Measurements from ENCODE around the gene RIMKLB. TPM values are rescaled to one million over a fixed set of nuclear protein-coding genes. Genes with fewer than 3 reads are reported as not detected.
"Not testable (repeated sequence)": the region's sequence is repeated elsewhere in the genome, so short reads cannot be mapped to it uniquely, and the experiment has no call there.

The RIMKLB gene
- polyA plus RNA-seq, 1 donor: 140 TPM

DNA sequence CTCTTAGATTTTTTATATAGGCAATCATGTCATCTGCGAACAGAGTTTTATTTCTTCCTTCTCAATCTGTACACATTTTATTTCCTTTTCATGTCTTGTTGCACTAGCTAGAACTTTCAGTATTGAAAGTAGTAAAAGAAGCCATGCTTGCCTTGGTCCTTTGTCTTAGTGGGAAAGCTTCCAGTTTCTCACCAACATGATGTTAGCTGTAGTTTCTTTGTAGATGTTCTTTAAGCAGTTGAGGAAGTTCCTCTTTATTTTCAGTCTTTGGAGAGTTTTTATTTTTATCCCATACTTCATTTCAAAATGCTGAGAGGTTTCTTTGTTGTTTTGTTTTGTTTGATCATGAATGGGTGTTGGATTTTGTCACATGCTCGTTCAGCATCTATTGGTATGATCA lies 12.7 kb upstream of the RIMKLB start:
- no peak for DNase-seq

DNA sequence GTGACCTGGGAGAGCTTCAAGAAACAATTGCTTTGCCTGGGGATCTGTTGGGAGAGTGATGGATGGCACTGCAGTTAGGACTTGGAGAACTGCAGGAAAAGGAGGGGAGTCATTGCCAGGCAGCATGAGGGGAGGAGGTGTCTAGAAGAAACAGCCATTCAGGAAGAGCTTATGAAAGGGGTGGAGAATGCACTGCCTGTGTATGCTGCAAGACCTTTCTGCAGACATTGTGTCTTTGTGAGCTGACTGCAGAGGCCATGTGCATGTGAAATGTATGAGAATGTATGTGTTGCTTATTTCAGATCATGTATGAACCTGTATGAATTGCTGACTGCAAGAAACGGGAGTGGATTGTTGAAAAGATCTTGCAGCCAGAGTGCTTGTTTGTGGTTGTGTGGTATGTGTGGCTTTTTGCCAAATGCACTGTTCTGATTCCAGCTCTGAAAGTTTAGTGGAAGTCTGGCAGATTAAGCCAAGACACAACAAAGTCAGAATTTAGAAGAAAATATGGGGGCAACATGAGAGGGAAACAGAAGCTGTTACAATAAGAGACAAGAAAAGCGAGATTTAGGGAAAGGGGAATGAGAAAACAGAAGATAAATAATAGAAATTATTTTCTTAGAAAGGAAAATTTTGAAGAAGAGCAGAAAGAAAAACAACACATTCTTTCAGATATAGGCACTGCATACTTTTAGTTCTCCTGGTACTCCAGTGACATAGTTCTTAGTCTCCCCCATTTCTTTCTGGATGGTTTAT lies 9.8 kb upstream of the RIMKLB start:
- DNase-seq: peak; percentile 85

DNA sequence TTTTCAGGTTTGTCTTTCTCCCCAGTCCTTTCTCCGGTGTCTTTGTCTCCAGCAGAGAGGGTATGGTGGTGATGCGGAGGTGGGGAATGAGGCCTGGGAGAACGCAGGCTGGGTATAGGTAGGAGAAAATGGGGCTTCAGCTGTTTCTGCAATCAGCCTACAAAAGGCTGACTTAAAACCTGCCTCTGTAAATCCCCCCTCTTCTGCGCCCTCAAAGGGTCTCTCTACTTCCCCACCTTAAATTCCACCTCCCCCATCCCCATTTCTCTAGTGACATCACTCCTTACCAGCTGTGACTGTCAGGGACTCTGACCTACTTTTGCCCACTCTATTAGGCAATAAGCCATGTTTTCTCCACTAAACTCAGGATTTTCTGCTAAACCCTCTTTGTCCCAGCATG lies 8.1 kb upstream of the RIMKLB start:
- DNase-seq: no peak

DNA sequence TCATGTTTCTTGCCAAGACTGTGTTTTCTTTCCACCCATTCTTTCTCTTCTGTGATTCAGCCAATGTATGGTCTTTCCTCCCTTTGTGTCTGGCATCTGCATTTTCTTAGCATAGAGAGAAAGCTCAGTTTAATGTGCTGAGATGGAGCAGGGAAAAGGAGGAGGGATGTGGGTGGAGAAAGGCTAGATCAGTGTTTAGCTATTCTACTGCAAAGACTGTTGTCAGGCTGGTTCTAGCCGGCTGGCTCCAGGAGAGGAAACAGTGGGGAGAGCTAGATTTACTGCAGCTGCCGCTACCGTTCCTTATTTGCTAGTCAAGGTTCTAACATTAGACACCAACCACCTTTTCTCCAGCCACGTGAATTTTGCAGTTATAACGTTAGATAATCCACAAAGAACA lies 5.2 kb upstream of the RIMKLB start:
- peak; percentile 90 for DNase-seq

DNA sequence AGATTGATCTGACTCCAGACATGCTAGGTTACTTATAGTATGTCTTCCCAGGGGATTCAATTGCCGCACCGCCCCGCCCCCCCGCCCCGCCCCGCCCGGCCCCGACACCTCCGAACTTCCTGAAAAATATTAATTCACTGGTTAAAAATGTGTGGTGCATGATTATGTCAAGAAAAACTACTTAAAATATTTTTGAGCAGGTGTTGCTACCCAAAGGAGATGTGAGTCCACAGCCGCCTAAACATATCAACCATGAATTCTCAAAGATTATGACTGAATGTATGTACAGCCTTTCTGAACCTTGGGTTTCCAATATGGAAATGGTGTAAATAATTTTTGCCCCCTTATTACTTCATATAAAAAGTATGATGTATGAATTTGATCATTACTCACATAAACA lies 2.7 kb upstream of the RIMKLB start:
- no peak for DNase-seq

DNA sequence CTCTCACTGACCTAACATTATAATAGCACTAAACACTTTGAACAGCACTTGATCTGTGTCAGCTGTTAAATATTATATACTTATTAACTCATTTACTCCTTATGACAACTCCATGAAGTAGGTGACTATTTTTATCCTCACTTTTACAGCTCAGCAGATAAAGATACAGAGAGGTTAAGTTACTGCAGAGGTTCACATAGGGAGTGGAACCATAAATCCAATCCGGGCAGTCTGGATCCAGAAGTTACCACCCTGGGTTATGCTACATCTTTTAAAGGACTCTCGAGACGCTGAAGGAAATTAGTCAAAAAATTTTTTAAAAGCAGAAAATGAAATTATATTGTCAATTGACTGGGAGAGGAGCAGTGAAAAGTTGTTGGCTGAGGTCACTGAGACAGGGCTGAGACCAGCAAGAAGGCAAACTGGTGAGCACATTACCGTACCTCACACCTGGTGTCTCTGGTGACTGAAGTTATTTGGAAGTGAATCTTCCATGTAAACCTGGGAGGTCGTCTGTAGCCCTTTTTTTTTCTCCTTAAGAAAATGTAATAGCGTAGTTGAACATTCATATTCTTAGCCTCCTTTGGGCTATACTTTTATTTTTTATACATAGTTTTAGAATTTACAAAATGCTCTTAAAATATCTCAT lies 1.2 kb upstream of the RIMKLB start:
- peak; percentile 33 for DNase-seq

DNA sequence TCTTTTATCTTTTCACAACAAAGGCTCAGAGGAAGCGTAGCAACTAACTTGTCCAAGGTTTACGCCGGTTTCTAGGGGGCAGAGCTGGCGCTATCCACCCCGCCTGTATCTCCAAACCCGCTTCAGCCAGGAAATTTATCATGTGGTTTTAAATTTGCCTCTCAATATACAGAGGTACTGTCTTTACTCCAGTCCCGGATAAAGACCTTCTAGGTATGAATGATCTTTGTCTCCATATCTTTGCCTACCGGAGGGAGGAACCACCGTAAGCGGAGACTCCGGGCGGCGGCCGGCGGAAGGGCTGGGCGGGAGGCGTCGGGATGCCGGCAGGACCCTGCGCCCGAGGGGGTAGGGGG lies 693 bp upstream of the RIMKLB start:
- peak; percentile 49 for DNase-seq

DNA sequence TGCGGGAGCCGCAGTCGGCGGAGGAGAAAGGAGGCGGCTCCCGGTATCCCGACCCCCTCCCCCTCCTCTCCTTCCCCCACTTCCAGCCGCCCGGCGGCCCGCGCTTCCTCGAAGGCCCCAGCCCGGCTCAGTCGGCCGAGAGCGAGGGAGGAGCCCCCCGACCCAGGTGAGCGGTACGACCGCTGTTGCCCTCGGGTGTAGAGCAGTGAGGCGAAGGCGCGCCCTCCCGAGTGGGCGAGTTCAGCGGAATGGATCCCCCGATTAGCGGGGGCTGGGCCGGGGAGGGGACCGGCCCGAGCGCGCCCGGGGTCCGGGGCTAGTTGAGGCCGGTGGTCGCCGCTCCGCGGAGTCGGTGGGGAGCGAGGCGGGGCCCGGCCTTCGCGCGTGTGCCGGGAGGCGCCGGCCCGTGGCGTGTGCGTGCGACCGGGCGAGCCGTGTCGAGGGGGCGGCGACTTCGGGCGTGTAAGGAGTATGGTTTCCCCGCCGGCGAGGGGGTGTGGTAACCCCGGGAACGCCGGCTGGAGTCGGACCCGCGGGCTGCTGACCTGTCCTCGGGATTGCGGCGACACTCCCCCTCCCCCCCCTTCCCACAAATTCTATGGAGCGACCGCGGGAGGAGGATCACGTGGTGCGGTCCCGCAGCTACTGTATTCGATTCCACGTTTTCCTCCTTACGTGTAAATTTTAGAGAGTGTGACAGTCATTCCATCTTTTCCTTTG lies 501 bp downstream of the RIMKLB start:
- peak; percentile 38 for DNase-seq

DNA sequence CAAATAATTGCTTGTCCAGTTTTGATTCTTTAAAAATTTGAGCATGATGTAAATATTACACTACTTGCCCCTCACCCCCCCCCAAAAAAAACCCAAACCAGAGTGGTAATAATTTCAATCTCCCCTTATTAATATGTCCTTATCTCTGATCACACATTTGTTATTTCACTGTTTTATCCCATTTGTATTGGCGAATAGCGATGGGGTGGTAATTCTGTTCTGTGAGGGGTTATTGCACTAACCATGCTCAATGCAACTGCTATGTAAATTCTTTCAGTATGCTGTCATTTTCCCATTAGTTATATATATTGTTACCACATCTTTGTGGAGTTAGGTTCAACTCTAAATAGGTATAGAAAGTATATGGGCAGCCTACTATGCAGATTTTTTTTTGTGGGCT lies 1.1 kb downstream of the RIMKLB start:
- DNase-seq: no peak

DNA sequence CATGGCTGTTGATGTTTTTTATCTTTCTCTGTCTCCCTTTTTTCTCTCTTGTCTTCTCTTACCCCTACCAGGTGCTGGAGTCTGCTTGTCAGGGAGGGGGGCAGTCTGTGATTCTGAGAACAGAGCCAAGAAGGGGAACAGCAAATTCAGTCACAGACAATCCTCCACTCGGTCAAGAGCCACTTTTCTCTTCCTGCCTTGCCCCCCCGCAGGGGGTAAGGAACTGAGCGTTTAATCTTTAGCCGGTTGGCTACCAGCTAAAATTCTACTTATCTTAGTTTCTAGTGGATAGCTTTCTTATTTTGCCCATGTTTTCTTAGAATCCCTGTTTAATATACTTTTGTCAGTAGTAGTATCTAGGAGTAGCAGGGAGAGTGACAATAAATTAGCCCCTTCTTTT lies 1.9 kb downstream of the RIMKLB start:
- no peak for DNase-seq

DNA sequence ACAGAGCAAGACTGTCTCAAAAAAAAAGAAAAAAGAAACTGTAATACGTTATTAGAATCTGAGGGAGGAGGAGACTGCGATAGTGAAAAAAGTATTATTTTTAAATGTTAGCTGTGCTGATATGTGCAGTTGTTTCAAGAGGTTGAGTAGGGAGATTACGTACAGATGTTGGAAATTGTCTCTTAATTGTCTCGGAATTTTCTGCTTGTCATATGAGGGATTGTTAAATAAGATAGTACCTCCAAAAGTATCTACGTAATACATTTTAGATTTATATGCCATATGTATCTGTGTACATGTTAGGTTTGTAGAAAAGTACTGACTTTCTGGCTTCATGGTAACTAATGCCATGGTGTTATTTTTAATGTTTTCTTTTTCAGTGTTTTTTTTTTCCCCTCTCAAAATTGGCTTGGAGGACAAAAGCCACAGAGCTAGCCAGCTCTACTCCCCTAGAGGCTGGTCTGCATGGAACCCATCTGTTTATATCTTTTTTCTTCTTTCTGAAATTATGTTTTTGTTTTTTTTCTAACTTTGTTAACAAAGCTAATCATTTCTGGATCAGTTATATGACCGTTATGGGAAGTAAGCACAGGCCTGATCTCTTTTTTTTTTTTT lies 3.4 kb downstream of the RIMKLB start:
- no peak for DNase-seq

DNA sequence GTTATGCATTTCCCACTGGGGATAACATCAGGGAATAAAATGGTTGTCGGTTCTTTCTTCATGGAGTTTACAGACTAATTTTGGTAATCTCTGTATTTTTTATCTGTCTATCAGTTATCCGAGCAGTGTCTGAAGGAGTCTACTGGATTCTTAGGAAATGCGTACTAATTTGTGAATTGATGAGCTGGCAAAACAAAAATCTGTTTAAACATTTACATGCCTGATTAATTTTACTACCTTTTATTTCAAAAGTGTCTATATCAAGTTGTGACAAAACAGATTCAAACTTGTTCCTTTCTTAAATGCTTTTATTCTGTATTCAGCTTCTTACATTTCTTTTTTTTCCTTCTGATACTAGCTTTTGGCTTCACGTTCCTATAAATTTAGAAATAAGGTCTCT lies 4.4 kb downstream of the RIMKLB start:
- no peak for DNase-seq

DNA sequence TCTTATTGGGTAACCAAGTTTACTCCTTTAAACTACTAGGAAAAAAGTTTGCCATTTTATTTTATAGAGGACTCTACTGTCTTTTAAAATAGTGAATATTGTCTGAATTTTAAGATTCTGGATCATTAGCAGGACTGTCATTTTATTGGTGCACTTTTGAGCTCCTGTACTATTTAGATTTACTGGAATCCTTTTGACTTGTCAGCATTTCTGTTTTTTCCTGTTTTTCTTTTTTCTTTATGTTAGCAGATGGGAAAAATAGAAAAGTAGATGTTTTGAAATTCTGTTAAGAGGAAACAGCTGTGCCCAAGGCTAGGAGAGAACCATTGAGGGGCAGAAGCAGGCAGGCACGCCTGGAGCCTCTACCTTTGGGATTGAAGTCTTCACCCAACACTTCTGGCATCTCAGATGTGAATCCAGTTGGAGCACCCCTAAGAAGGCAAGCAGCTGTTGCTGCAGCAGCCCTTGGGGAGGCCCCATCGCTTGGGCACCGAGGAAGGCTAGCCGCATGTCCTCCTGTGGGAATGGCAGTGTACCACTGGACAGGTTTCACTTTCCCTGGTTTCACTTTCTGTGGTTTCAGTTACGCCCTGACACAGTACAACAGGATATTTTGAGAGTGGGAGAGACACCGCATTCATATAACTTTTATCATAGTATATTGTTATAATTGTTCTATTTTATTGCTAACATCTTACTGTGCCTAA lies 11.5 kb downstream of the RIMKLB start:
- DNase-seq: no peak

DNA sequence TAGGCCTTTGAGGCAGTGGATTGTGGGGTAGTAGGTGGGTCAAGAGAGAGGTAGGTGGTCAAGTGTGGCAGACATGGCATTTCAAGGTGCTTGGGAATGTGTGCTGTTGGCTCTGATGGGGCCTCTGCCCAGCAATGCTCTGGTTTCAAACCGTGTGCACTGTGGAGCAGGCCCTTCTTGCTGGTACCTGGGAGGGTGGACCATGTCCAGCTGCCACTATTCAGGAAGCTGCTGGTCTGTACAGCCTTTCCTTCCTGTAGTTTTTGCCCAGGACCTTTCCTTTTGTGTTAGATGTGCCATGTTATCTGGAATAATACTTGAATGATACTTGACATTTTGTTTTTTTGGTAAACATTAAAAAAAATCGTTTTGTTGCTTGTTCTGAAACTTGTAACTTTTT lies 14.8 kb downstream of the RIMKLB start:
- DNase-seq: no peak

DNA sequence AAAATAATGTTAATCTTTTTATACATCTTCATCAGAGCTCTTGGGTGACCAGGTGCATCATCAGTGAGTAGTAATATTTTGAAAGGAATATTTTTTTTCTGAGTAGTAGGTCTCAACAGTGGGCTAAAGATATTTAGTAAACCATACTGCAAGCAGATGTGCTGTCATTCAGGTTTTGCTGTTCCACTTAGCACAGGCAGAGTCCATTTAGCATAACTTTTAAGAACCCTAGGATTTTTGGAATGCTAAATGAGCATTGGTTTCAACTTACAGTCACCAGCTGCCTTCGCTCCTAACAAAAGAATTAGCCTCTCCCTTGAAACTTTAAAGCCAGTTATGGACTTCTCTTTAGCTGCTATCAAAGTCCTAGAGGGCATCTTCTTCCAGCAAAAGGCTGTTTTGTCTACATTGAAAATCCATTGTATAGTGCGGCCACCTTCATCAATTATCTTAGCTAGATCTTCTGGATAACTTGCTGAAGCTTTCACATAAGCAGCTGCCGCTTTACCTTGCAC lies 24.6 kb downstream of the RIMKLB start:
- DNase-seq: no peak

DNA sequence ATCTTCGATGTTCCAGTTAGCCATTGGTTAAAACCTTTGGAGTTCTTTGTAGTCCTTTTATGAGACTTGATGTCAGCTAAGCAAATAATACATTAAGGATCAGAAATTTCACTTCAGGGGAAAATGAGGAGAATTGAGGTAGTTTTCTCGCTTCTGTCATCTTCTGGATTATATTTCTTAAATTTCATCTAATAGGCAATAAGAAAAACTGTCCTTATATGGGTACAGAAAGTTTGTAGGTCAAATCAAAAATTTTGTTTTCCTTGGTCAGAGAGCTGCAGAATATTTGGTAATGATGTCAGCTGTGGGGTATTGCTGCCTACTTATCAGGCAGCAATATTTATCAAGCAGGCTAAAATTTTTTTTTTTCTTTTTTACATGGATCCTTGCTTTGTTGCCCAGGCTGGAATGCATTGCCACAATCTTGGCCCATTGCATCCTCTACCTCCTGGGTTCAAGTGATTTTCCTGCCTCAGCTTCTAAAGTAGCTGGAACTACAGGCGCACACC lies 37.1 kb downstream of the RIMKLB start:
- DNase-seq: no peak

DNA sequence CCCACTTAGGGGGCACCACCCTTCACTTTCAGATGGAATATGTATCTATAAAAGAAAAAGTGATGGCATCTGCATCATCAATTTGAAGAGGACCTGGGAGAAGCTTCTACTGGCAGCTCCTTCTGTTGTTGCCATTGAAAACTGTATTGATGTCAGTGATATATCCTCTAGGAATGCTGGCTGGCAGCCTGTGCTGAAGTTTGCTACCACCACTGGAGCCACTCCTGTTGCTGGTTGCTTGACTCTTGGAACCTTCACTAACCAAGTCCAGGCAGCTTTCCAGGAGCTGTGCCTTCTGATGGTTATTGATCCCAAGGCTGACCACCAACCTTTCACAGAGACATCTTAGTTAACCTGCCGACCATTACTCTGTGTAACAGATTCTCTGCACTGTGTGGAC lies 44.7 kb downstream of the RIMKLB start:
- DNase-seq: no peak

DNA sequence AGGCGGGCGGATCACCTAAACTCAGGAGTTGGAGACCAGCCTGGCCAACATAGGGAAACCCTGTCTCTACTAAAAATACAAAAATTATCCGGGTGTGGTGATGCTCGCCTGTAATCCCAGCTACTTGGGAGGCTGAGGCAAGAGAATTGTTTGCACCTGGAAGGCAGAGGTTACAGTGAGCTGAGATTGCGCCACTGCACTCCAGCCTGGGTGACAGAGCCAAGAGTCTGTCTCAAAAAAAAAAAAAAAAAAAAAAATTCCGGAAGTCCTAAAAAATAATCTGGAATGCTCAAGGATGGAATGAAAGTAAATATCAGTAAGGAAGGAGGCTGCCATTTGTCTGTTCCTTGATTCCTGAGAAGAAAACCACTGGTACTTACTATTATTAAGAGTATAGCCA lies 45.3 kb downstream of the RIMKLB start:
- not testable (repeated sequence) for DNase-seq

DNA sequence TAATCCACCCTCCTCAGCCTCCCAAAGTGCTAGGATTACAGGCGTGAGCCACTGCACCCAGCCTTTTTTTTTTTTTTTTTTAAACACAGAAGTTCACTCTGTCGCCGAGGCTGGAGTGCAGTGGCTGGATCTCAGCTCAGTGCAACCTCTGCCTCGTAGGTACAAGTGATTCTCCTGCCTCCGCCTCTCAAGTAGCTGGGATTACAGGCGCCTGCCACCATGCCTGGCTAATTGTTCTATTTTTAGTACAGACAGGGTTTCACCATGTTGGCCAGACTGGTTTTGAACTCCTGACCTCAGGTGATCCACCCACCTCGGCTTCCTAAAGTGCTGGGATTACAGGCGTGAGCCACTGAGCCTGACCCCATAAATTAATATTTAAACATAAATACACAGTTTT lies 47.8 kb downstream of the RIMKLB start:
- DNase-seq: not testable (repeated sequence)

DNA sequence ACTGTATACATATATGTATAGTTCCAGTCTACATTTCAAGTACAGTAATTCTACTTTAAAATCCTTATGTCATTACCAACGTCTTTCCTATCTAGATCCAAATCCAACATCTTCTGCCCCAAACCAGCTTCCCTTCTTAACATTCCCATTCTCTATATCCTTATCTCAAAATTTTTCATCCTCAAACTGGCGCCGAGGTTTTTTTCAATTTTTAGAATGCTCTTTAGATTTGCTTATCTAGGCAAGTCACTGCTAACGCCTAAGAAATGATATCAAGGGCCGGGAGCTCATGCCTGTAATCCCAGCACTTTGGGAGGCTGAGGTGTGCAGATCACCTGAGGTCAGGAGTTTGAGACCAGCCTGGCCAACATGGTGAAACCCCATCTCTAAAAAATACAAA lies 48.3 kb downstream of the RIMKLB start:
- DNase-seq: no peak

DNA sequence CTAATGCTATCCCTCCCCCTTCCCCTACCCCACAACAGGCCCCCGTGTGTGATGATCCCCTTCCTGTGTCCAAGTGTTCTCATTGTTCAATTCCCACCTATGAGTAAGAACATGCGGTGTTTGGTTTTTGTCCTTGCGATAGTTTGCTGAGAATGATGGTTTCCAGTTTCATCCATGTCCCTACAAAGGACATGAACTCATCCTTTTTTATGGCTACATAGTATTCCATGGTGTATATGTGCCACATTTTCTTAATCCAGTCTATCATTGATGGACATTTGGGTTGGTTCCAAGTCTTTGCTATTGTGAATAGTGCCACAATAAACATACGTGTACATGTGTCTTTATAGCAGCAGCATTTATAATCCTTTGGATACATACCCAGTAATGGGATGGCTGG lies 62.3 kb downstream of the RIMKLB start:
- not testable (repeated sequence) for DNase-seq

DNA sequence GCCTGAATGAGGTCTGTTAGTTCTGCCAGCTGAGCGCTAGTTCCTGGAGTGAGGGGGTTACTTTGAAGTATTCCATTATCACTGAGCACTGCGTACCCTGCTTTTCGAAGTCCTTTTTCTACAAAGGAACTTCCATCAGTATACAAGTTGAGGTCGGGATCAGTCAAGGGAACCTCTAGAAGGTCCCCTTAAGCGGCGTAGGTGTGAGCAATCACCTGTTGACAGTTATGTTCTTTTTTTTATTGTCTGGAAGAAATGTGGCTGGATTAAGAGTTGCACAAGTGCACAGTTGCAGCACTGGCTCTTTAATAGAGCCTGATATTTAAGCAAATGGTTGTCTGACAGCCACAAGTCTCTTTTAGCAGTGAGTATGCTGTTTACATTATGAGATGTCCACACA lies 64.9 kb downstream of the RIMKLB start:
- DNase-seq: not testable (repeated sequence)

All from left kidney (tissue), 2 donors.